Measurements from ENCODE around the gene GYG2. TPM values are rescaled to one million over a fixed set of nuclear protein-coding genes. Genes with fewer than 3 reads are reported as not detected.
"Not testable (repeated sequence)": the region's sequence is repeated elsewhere in the genome, so short reads cannot be mapped to it uniquely, and the experiment has no call there.

The GYG2 gene
- total RNA-seq, 1 donor from 2014 or later: 117 TPM

GRCh38 chrX:2892816-2893215, 64.1 kb downstream of the GYG2 start:
- H3K27ac Mint-ChIP-seq: peak overlapping the region; percentile 88

DNA sequence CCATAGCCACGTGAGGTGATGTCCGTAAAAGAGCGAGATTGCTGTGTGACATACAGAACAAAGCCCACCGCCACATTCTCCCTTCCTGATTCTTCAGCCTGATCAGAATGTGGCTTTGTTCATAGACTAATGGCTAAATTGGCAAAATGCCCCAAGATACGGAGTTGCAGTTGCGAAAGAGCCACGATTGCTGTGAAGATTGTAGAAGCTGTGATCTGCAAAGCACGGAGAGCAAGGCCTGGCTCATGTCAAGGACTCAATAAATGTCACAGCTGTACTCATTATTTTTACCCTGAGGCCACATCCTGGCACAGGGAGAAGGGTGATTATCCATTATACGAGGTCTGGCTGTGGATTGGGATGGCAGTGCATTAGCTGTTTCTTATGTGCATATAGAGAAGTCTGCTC, 66.2 kb downstream of the GYG2 start:
- H3K4me3 Mint-ChIP-seq (ENCODE audit: low read depth): no peak overlapping the region
- H3K9me3 Mint-ChIP-seq (ENCODE audit: low read depth): no peaks in the 10 kb centered on the region
- H3K27me3 Mint-ChIP-seq: no peaks in the 10 kb centered on the region
- H3K36me3 Mint-ChIP-seq (ENCODE audit: insufficient read depth): peaks cover 15% of the 10 kb centered on the region
- peaks cover 61% of the 10 kb centered on the region for H3K4me1 Mint-ChIP-seq (ENCODE audit: low read depth)
- H3K27ac Mint-ChIP-seq: peak overlapping the region; percentile 90
- DNase-seq (ENCODE audit: low spot score, unreplicated experiment): no peak
- TF ChIP-seq, protein P1, sequence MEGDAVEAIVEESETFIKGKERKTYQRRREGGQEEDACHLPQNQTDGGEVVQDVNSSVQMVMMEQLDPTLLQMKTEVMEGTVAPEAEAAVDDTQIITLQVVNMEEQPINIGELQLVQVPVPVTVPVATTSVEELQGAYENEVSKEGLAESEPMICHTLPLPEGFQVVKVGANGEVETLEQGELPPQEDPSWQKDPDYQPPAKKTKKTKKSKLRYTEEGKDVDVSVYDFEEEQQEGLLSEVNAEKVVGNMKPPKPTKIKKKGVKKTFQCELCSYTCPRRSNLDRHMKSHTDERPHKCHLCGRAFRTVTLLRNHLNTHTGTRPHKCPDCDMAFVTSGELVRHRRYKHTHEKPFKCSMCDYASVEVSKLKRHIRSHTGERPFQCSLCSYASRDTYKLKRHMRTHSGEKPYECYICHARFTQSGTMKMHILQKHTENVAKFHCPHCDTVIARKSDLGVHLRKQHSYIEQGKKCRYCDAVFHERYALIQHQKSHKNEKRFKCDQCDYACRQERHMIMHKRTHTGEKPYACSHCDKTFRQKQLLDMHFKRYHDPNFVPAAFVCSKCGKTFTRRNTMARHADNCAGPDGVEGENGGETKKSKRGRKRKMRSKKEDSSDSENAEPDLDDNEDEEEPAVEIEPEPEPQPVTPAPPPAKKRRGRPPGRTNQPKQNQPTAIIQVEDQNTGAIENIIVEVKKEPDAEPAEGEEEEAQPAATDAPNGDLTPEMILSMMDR (IDR thresholded peaks at IDR 0.05; ENCODE audit: unreplicated experiment): no peak

More at GRCh38 chrX:2892816-2893215, 64.1 kb downstream of the GYG2 start:
- TF ChIP-seq, protein P1 (IDR thresholded peaks at IDR 0.05; ENCODE audit: unreplicated experiment): no peak
- no peak for DNase-seq (ENCODE audit: low spot score, unreplicated experiment)
- H3K36me3 Mint-ChIP-seq (ENCODE audit: insufficient read depth): peaks cover 13% of the 10 kb centered on the region
- no peaks in the 10 kb centered on the region for H3K9me3 Mint-ChIP-seq (ENCODE audit: low read depth)
- no peak overlapping the region for H3K4me3 Mint-ChIP-seq (ENCODE audit: low read depth)
- H3K4me1 Mint-ChIP-seq (ENCODE audit: low read depth): peaks cover 59% of the 10 kb centered on the region
- H3K27me3 Mint-ChIP-seq: no peaks in the 10 kb centered on the region

- peaks cover 8% of the 10 kb centered on the region for H3K9me3 Mint-ChIP-seq (ENCODE audit: low read depth)
- TF ChIP-seq, protein P1 (IDR thresholded peaks at IDR 0.05; ENCODE audit: unreplicated experiment): no peak
- H3K36me3 Mint-ChIP-seq (ENCODE audit: insufficient read depth): peaks cover 25% of the 10 kb centered on the region
- H3K27me3 Mint-ChIP-seq: no peaks in the 10 kb centered on the region
- DNase-seq (ENCODE audit: low spot score, unreplicated experiment): no peak
- H3K4me1 Mint-ChIP-seq (ENCODE audit: low read depth): peaks cover 48% of the 10 kb centered on the region
- H3K4me3 Mint-ChIP-seq (ENCODE audit: low read depth): peak overlapping the region; percentile 69
- peak overlapping the region; percentile 99 for H3K27ac Mint-ChIP-seq
These were observed 68.6 kb downstream of the GYG2 start for GRCh38 chrX:2897311-2897689.

- Mint-ChIP-seq H3K9me3 (ENCODE audit: low read depth) (peaks cover 13% of the 10 kb centered on the region), H3K4me1 (ENCODE audit: low read depth) (peaks cover 44% of the 10 kb centered on the region), H3K36me3 (ENCODE audit: insufficient read depth) (peaks cover 27% of the 10 kb centered on the region), H3K4me3 (ENCODE audit: low read depth) (peak overlapping the region; percentile 69), H3K27ac (peak overlapping the region; percentile 99)
- DNase-seq (ENCODE audit: low spot score, unreplicated experiment): peak; percentile 66
- not testable (repeated sequence) for H3K27me3 Mint-ChIP-seq
These were observed 69.2 kb downstream of the GYG2 start for GRCh38 chrX:2897690-2898623.

DNA sequence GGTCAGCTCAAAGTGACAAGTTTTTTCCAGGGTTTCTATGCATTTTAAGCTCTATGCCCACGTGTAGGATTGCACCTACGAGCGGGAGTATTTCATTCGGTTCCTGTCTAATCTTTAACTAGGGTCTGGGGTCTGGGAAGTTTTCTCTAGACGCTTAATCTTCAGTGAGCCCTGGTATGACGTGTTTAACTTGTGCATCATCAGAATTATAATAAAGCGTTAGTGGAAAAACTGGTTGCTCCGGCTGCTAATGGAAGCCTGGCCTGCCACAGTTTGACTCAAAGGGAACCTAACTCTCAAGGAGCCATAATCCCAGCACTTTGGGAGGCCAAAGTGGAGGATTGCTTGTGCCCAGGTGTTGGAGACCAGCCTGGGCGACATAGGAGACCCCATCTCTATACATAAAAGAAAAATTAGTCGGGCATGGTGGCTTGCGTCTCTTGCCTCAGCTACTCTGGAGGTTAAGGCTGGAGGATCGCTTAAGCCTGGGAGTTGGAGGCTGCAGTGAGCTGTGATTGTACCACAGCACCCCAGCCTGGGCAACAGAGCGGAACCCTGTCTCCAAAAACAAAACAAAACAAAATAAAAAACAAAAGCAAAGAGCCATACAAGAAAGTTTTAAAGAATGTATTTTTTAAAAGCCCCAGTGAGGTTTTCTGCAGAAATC, 70.2 kb downstream of the GYG2 start:
- Mint-ChIP-seq H3K27ac (peak overlapping the region; percentile 99), H3K9me3 (ENCODE audit: low read depth) (peaks cover 21% of the 10 kb centered on the region), H3K4me1 (ENCODE audit: low read depth) (peaks cover 42% of the 10 kb centered on the region), H3K36me3 (ENCODE audit: insufficient read depth) (peaks cover 27% of the 10 kb centered on the region), H3K4me3 (ENCODE audit: low read depth) (peak overlapping the region; percentile 69), H3K27me3 (no peaks in the 10 kb centered on the region)
- no peak for DNase-seq (ENCODE audit: low spot score, unreplicated experiment)
- TF ChIP-seq, protein P1 (IDR thresholded peaks at IDR 0.05; ENCODE audit: unreplicated experiment): no peak
